Ecto neural progenitor cell (in vitro differentiated cells): ENCODE measurements around the gene MYOT.

Experiments used
- DNase-seq: peaks from one replicate; pipeline ENCODE4 v3.0.0-alpha.2; 2018; ENCODE audit warnings: low spot score

MYOT gene

GRCh38 chr5:137902408-137903133 lies 34.9 kb downstream of the MYOT start:
- no peak for DNase-seq

- no peak for DNase-seq
These were observed 47.1 kb downstream of the MYOT start for GRCh38 chr5:137914758-137915157.

DNA sequence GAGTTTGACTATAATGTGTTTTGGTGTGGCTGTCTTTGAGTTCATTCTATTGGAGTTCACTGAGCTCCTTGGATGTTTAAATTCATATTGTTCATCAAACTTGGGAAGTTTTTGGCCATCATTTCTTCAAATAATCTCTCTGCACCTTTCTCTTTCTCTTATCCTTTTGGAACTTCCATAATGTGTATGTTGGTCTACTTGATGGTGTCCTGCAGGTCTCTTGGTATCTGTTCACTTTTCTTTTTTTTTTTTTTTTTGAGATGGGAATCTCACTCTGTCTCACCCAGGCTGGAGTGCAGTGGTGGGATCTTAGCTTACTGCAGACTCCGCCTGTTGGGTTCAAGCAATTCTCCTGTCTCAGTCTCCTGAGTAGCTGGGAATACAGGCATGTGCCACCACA lies 49.3 kb downstream of the MYOT start:
- DNase-seq: no peak

DNA sequence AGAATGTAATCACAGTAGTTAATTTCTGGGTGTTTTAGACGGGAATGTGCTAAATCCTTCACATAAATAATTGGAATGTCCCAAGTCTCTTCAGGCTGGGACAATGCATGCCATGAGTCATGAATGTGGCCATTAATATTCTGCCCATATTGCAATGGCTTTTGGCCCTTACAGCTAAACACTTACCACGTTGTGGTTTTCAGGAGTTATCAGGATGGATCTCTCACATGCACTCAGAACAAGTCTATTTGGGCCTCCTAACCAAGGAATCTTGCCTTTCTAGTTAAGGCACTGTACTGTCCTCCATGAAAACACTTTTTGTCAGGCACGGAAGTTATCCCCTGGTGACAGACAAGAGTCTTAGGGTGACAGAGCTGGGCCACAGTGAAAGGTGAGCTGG lies 54.3 kb downstream of the MYOT start:
- DNase-seq: no peak

DNA sequence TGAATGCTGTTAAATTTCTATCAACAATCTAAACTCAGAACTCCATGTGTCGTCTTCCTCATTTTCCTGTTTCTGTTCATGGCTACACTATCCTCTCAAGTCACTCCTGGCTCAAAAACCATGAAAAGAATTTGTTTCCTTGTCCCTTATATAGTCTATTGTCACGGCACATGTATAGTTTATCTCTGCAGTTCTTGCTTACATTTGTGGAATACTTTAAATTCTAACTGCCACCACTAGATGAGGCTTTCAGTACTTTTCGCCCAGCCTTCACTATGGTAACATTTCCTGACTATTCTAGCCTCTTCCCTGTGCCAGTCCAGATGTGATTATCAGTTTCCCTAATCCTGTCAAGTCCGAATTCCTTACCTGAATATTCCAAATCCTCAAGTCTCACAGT lies 56.2 kb downstream of the MYOT start:
- no peak for DNase-seq

DNA sequence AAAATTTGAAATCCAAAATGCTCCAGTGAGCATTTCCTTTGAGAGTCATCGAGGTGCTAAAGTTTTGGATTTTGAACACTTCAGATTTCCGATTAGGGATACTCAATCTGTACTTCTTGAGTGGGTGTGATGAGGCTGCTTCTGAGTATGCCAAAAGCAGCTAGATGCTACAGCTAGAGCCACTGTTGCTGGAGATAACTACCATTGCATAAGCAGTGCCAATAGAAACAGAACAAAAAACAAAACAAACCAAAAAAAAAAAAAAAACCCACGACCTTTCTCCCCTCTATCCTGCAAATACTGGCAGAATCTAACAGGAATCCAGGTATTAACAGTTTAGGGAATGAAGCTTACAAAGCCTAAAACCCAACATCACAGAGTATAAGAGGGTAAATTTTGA lies 65.1 kb downstream of the MYOT start:
- no peak for DNase-seq

DNA sequence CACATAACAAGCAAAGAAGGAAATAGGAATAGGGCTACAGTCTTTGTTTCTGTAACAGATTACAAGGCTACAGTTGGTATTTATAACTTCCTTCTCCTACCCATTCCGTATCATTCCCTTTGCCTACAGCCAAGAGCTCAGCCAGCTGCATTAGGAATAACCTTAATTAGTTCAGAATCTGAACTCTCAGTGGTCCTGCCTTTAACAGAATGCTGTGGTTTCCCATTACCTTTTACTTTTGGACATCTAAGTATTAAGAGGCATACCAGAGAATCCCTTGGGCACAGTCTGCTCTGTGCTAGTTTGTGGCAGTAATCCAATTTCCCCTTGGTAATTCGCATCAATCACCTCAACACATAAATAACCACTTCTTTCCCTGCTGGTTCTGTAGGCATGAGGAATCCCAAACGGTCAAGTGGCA lies 65.8 kb downstream of the MYOT start:
- no peak for DNase-seq

DNA sequence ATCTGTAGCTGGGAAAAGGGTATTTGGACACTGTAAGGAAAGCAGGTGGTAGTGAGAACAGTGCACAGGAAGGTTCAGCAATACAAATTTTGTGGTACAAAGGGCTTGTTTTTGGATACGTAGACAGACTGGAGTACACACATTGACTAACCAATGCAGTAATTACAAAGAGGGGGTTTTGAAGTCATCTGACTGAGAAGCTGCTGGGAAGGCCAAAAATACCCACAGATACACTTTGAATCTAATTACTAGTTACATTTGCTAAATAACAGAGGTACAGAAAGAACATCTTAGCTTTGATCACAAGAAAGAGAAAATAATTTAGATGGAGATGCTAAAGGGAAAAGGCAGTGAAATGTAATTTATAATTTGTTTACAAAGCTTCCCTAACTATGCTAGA lies 67.5 kb downstream of the MYOT start:
- DNase-seq: no peak

DNA sequence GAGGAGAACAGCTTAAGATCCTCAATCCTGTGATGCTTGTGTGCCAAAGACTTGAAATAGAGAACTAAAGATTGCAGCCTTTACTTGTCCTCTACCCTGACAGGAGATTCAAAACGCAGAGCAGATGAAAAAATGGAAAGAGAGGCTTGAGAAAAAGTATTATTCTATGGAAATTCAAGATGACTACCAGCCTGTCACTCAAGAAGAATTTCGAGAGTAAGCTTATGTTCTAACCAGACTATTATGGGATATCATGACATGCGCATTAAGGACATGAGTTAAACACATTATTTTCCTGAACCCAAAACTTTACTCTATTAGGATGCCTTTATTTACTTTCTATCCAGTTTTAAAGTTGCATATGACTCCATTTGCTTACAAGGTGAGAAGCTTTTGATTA lies 68.0 kb downstream of the MYOT start:
- no peak for DNase-seq
